ENCODE results near the gene ST6GALNAC2.
"Not testable (repeated sequence)": the region's sequence is repeated elsewhere in the genome, so short reads cannot be mapped to it uniquely, and the experiment has no call there.

ST6GALNAC2 gene

GRCh38 chr17:76524598-76525512 lies 60.8 kb downstream of the ST6GALNAC2 start:
- no peak for DNase-seq

- peak; percentile 27 for DNase-seq
Observed at GRCh38 chr17:76523084-76524037, 62.3 kb downstream of the ST6GALNAC2 start.

- not testable (repeated sequence) for DNase-seq
Observed at GRCh38 chr17:76521683-76522082, 64.0 kb downstream of the ST6GALNAC2 start.

- no peak for DNase-seq
Observed at GRCh38 chr17:76521262-76521661, 64.4 kb downstream of the ST6GALNAC2 start.

GRCh38 chr17:76519048-76519966 lies 66.4 kb downstream of the ST6GALNAC2 start:
- DNase-seq = no peak

GRCh38 chr17:76517638-76518038 lies 68.0 kb downstream of the ST6GALNAC2 start:
- DNase-seq = peak; percentile 39
